Smooth muscle cell (in vitro differentiated cells): Measurements from ENCODE around the gene OR6J1. TPM values are rescaled to one million over a fixed set of nuclear protein-coding genes. Genes with fewer than 3 reads are reported as not detected.
"Not testable (repeated sequence)": the region's sequence is repeated elsewhere in the genome, so short reads cannot be mapped to it uniquely, and the experiment has no call there.

Experiments used
- DNase-seq: peaks from one replicate; lab custom pipeline; 2025; ENCODE audit not compliant: unreplicated experiment; lab: John Stamatoyannopoulos, UW
- H2AFZ ChIP-seq: fragments of 200-600 bp; sonication (generic); 2 replicates; pipeline ENCODE4 v1.6.0; 2016; ENCODE audit warnings: antibody characterized with exemption, low read depth, mild to moderate bottlenecking
- H3F3A ChIP-seq: fragments of 200-600 bp; sonication (generic); 2 replicates; pipeline ENCODE4 v1.6.0; 2017; ENCODE audit warnings: antibody characterized with exemption, low read depth
- H3K27ac ChIP-seq: fragments of 200-600 bp; sonication (generic); 2 replicates; pipeline ENCODE4 v1.5.1; 2016; ENCODE audit warnings: low read depth, mild to moderate bottlenecking
- H3K27me3 ChIP-seq: fragments of 200-600 bp; sonication (generic); 2 replicates; pipeline ENCODE4 v1.6.1; 2016; ENCODE audit warnings: low read depth, mild to moderate bottlenecking
- H3K36me3 ChIP-seq: fragments of 200-600 bp; sonication (generic); 2 replicates; pipeline ENCODE4 v1.5.1; 2016; ENCODE audit warnings: low read depth
- H3K4me1 ChIP-seq: fragments of 200-600 bp; sonication (generic); 2 replicates; pipeline ENCODE4 v1.5.1; 2016; ENCODE audit warnings: low read depth
- H3K4me2 ChIP-seq: fragments of 200-600 bp; sonication (generic); 2 replicates; pipeline ENCODE4 v1.6.0; 2016; ENCODE audit warnings: mild to moderate bottlenecking
- H3K4me3 ChIP-seq: fragments of 200-600 bp; sonication (generic); 2 replicates; pipeline ENCODE4 v1.5.1; 2016; ENCODE audit warnings: mild to moderate bottlenecking
- H3K79me2 ChIP-seq: fragments of 200-600 bp; sonication (generic); 2 replicates; pipeline ENCODE4 v1.6.0; 2016; ENCODE audit warnings: low read depth, mild to moderate bottlenecking
- H3K9ac ChIP-seq: fragments of 200-600 bp; sonication (generic); 2 replicates; pipeline ENCODE4 v1.6.0; 2016; ENCODE audit warnings: low read depth
- H3K9me3 ChIP-seq: fragments of 200-600 bp; sonication (generic); replicated peaks from 2 replicates; pipeline ENCODE4 v1.5.1; 2016; ENCODE audit warnings: low read depth
- H4K20me1 ChIP-seq: fragments of 200-600 bp; sonication (generic); 2 replicates; pipeline ENCODE4 v1.6.0; 2016; ENCODE audit warnings: low read depth
- CTCF ChIP-seq: fragments of 200-600 bp; sonication (generic); IDR thresholded peaks from 2 replicates; pipeline ENCODE4 v1.5.1; 2017; ENCODE audit warnings: borderline replicate concordance, mild to moderate bottlenecking, antibody characterized with exemption; ENCODE audit not compliant: insufficient read depth, poor library complexity, severe bottlenecking
- WGBS: methylation state at CpG from one replicate; pipeline ENCODE4 v1.1.7; 2016; ENCODE audit warnings: low lambda C conversion rate; 5-methylcytosine and 5-hydroxymethylcytosine counted together
- polyA plus RNA-seq: library from polyadenylated mRNA; unstranded; fragments of >200 nt; fragmentation: Nextera tagmentation; extraction: Ambion mirVana; gene quantifications from 2 replicates; pipeline ENCODE4 v1.2.1, GENCODE V29; 2016
- total RNA-seq: library from RNA; depleted of rRNA; stranded (reverse); fragments of >200 nt; gene quantifications from 2 replicates; pipeline ENCODE4 v1.2.3, GENCODE V29; 2014

Gene OR6J1
- total and polyA plus RNA-seq, 2 experiments from 2014 or later: not detected

- Histone ChIP-seq H3F3A (peaks cover 2% of the 10 kb centered on the region), H3K27ac (no peak overlapping the region), H3K27me3 (peaks cover 4% of the 10 kb centered on the region), H3K4me1 (peaks cover 9% of the 10 kb centered on the region), H2AFZ (no peak overlapping the region), H3K9ac (no peak overlapping the region), H3K4me3 (no peak overlapping the region), H3K9me3 (no peaks in the 10 kb centered on the region), H3K79me2 (no peaks in the 10 kb centered on the region), H3K36me3 (no peaks in the 10 kb centered on the region), H3K4me2 (no peak overlapping the region), H4K20me1 (no peaks in the 10 kb centered on the region)
- TF ChIP-seq CTCF: no peak
- 48% methylated on average over 4 of the region's 4 CpGs for WGBS
- DNase-seq: no peak
Measured at GRCh38 chr14:22685467-22685866, 41.3 kb upstream of the OR6J1 start.

GRCh38 chr14:22683428-22683827, 39.3 kb upstream of the OR6J1 start:
- H4K20me1 ChIP-seq, H3K27me3 ChIP-seq, H3K4me2 ChIP-seq, H3K4me1 ChIP-seq, H3K79me2 ChIP-seq, H3F3A ChIP-seq, H2AFZ ChIP-seq, H3K4me3 ChIP-seq, H3K9me3 ChIP-seq, H3K9ac ChIP-seq, H3K27ac ChIP-seq, H3K36me3 ChIP-seq, DNase-seq: not testable (repeated sequence)
- 89% methylated on average over 3 of the region's 3 CpGs for WGBS

- DNase-seq: no peak
- H3K4me2 ChIP-seq: no peak overlapping the region
- H3K79me2 ChIP-seq: no peaks in the 10 kb centered on the region
- no peaks in the 10 kb centered on the region for H3K36me3 ChIP-seq
- no peaks in the 10 kb centered on the region for H3K9me3 ChIP-seq
- 95% methylated on average over 2 of the region's 2 CpGs for WGBS
- no peak overlapping the region for H2AFZ ChIP-seq
- H3K27ac ChIP-seq: no peak overlapping the region
- no peak for TF ChIP-seq CTCF
- H3K4me3 ChIP-seq: no peak overlapping the region
- no peaks in the 10 kb centered on the region for H3K4me1 ChIP-seq
- no peaks in the 10 kb centered on the region for H4K20me1 ChIP-seq
- no peaks in the 10 kb centered on the region for H3F3A ChIP-seq
- no peaks in the 10 kb centered on the region for H3K27me3 ChIP-seq
- H3K9ac ChIP-seq: no peak overlapping the region
Measured at GRCh38 chr14:22678221-22678620, 34.1 kb upstream of the OR6J1 start.

- H3K9me3 ChIP-seq, H2AFZ ChIP-seq, H3K27me3 ChIP-seq, H3K4me3 ChIP-seq, H4K20me1 ChIP-seq, H3K36me3 ChIP-seq, H3F3A ChIP-seq, H3K4me2 ChIP-seq, H3K27ac ChIP-seq, H3K79me2 ChIP-seq, H3K9ac ChIP-seq, DNase-seq, H3K4me1 ChIP-seq: not testable (repeated sequence)
- 65% methylated on average over 2 of the region's 2 CpGs for WGBS
Measured at GRCh38 chr14:22677551-22677950, 33.4 kb upstream of the OR6J1 start.

GRCh38 chr14:22671622-22672021, 27.5 kb upstream of the OR6J1 start:
- H3K4me3 ChIP-seq: no peak overlapping the region
- peak overlapping the region; percentile 67 for H3K27ac ChIP-seq
- H3K9me3 ChIP-seq: no peaks in the 10 kb centered on the region
- H3K4me1 ChIP-seq: no peaks in the 10 kb centered on the region
- H3K27me3 ChIP-seq: no peaks in the 10 kb centered on the region
- no peaks in the 10 kb centered on the region for H3K36me3 ChIP-seq
- H3K9ac ChIP-seq: no peak overlapping the region
- TF ChIP-seq CTCF: no peak
- H2AFZ ChIP-seq: no peak overlapping the region
- no peaks in the 10 kb centered on the region for H4K20me1 ChIP-seq
- no peaks in the 10 kb centered on the region for H3F3A ChIP-seq
- H3K4me2 ChIP-seq: no peak overlapping the region
- H3K79me2 ChIP-seq: no peaks in the 10 kb centered on the region
- no peak for DNase-seq
